ENCODE results near the gene CEMIP.

CEMIP gene

DNA sequence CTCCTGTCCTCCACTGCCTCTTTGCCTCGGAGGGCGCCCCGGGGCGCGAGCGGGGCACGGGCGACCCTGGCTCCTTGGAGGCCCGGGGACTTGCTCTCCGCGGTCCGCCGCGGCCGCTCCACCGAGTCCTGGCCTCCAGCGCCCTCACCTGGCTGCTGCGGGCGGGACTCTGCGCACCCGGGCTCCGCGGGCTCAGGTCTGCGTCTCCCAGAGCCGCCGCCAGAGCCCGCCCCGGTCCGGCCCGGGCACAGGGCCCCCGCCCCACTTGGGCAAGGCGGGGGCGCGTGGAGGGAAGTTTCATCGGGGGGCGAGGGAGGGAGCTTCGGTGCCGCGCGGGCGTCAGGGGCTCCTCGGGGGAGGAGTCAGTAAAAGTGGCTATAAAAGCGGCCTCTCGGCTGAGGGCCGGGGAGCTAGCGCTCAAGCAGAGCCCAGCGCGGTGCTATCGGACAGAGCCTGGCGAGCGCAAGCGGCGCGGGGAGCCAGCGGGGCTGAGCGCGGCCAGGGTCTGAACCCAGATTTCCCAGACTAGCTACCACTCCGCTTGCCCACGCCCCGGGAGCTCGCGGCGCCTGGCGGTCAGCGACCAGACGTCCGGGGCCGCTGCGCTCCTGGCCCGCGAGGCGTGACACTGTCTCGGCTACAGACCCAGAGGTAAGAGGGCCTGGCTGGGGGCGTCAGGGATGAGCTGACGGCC is at the start of gene CEMIP:
CEMIP (plus strand) TSS at position 407 of the 694 bp plus-strand sequence. CDS start 94,510 bp downstream, outside the sequence.
- no peaks in the 10 kb centered on the region for H3F3A ChIP-seq (ENCODE audit: low read depth)
- H4K20me1 ChIP-seq (ENCODE audit: insufficient read depth, low read length, poor library complexity, severe bottlenecking): no peaks in the 10 kb centered on the region
- TF ChIP-seq EZH2phosphoT487 (IDR thresholded peaks at IDR 0.05; ENCODE audit: borderline replicate concordance) (no peak), CTCF (conservative IDR thresholded peaks at IDR 0.05; ENCODE audit: low read length) (no peak)
- no peak within 1 kb of the TSS for H2AFZ ChIP-seq (ENCODE audit: low read length)
- no peak within 1 kb of the TSS for H3K4me3 ChIP-seq (ENCODE audit: low read length, poor library complexity, severe bottlenecking)
- H3K27me3 ChIP-seq (ENCODE audit: insufficient read depth, low read length, poor library complexity, severe bottlenecking): no peaks in the 10 kb centered on the region
- H3K4me2 ChIP-seq (ENCODE audit: low read depth, low read length, poor library complexity, severe bottlenecking): no peak within 1 kb of the TSS
- no peaks in the 10 kb centered on the region for H3K36me3 ChIP-seq (ENCODE audit: insufficient read depth, low read length)
- H3K4me1 ChIP-seq (ENCODE audit: insufficient read depth, low read length, poor library complexity, severe bottlenecking): no peaks in the 10 kb centered on the region
- no peak within 1 kb of the TSS for H3K9ac ChIP-seq (ENCODE audit: low read depth, low read length, poor library complexity, severe bottlenecking)
- H3K79me2 ChIP-seq (ENCODE audit: insufficient read depth, low read length): no peaks in the 10 kb centered on the region
- no peaks in the 10 kb centered on the region for H3K9me2 ChIP-seq (replicated peaks; ENCODE audit: low read depth, low read length)
- H3K9me3 ChIP-seq (ENCODE audit: insufficient read depth, low read depth, low read length): no peaks in the 10 kb centered on the region

DNA sequence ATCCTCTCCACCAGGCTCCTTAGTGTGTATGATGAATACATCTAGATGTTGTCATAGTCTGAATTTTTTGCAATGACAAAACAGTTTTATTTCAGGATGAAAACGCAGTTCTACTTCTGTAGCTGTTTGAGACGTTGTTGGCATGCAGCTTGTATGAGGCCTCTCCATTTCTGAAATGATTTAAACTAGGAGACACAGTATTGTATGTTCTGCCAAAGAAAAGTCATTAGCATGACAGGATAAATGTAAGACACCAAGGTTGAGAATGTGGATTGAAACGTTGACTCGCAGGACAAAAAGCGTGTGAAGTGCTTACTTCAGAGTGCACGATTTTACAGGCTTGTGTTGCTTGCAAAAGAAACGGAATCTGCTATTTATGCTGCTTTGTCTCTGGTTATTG is 48.8 kb upstream of the CEMIP start:
- Histone ChIP-seq H3K36me3 (ENCODE audit: insufficient read depth, low read length) (no peaks in the 10 kb centered on the region), H3K4me2 (ENCODE audit: low read depth, low read length, poor library complexity, severe bottlenecking) (no peak overlapping the region), H3F3A (ENCODE audit: low read depth) (no peaks in the 10 kb centered on the region), H3K9me2 (replicated peaks; ENCODE audit: low read depth, low read length) (no peaks in the 10 kb centered on the region), H2AFZ (ENCODE audit: low read length) (no peak overlapping the region), H3K9me3 (ENCODE audit: insufficient read depth, low read depth, low read length) (no peaks in the 10 kb centered on the region), H3K9ac (ENCODE audit: low read depth, low read length, poor library complexity, severe bottlenecking) (no peak overlapping the region), H3K4me1 (ENCODE audit: insufficient read depth, low read length, poor library complexity, severe bottlenecking) (no peaks in the 10 kb centered on the region), H3K27me3 (ENCODE audit: insufficient read depth, low read length, poor library complexity, severe bottlenecking) (no peaks in the 10 kb centered on the region), H3K79me2 (ENCODE audit: insufficient read depth, low read length) (no peaks in the 10 kb centered on the region), H3K4me3 (ENCODE audit: low read length, poor library complexity, severe bottlenecking) (no peak overlapping the region), H4K20me1 (ENCODE audit: insufficient read depth, low read length, poor library complexity, severe bottlenecking) (no peaks in the 10 kb centered on the region)
- TF ChIP-seq CTCF (conservative IDR thresholded peaks at IDR 0.05; ENCODE audit: low read length) (no peak), EZH2phosphoT487 (IDR thresholded peaks at IDR 0.05; ENCODE audit: borderline replicate concordance) (no peak)

- no peaks in the 10 kb centered on the region for H4K20me1 ChIP-seq (ENCODE audit: insufficient read depth, low read length, poor library complexity, severe bottlenecking)
- H3K79me2 ChIP-seq (ENCODE audit: insufficient read depth, low read length): no peaks in the 10 kb centered on the region
- H3K4me2 ChIP-seq (ENCODE audit: low read depth, low read length, poor library complexity, severe bottlenecking): no peak overlapping the region
Measured at GRCh38 chr15:80730926-80731325, 48.2 kb upstream of the CEMIP start.

More at GRCh38 chr15:80730926-80731325, 48.2 kb upstream of the CEMIP start:
- no peaks in the 10 kb centered on the region for H3K36me3 ChIP-seq (ENCODE audit: insufficient read depth, low read length)
- TF ChIP-seq CTCF (conservative IDR thresholded peaks at IDR 0.05; ENCODE audit: low read length) (no peak), EZH2phosphoT487 (IDR thresholded peaks at IDR 0.05; ENCODE audit: borderline replicate concordance) (no peak)
- no peak overlapping the region for H3K9ac ChIP-seq (ENCODE audit: low read depth, low read length, poor library complexity, severe bottlenecking)
- no peaks in the 10 kb centered on the region for H3K4me1 ChIP-seq (ENCODE audit: insufficient read depth, low read length, poor library complexity, severe bottlenecking)
- H3F3A ChIP-seq (ENCODE audit: low read depth): no peaks in the 10 kb centered on the region
- no peaks in the 10 kb centered on the region for H3K27me3 ChIP-seq (ENCODE audit: insufficient read depth, low read length, poor library complexity, severe bottlenecking)
- no peak overlapping the region for H2AFZ ChIP-seq (ENCODE audit: low read length)
- H3K9me3 ChIP-seq (ENCODE audit: insufficient read depth, low read depth, low read length): no peaks in the 10 kb centered on the region
- H3K4me3 ChIP-seq (ENCODE audit: low read length, poor library complexity, severe bottlenecking): no peak overlapping the region
- no peaks in the 10 kb centered on the region for H3K9me2 ChIP-seq (replicated peaks; ENCODE audit: low read depth, low read length)

Data from Loucy (cell line).